HCT116 (cell line): Measurements from ENCODE around the gene FARSA.

Experiments
- EZH2 ChIP-seq: fragments of 200-600 bp; sonication (generic); IDR thresholded peaks from 2 replicates; pipeline ENCODE4 v1.6.1; 2017; ENCODE audit warnings: antibody characterized with exemption, mixed run types
- EZH2phosphoT487 ChIP-seq: fragments of 200-600 bp; IDR thresholded peaks from 2 replicates; pipeline ENCODE4 v1.6.1; 2018; ENCODE audit warnings: antibody characterized with exemption, borderline replicate concordance
- POLR2A ChIP-seq: IDR thresholded peaks from 2 replicates; pipeline ENCODE4 v1.7.0; 2011; ENCODE audit warnings: borderline replicate concordance; ENCODE audit not compliant: insufficient read depth, insufficient read length; ENCODE audit errors: extremely low read depth
- POLR2AphosphoS5 ChIP-seq: IDR thresholded peaks from 2 replicates; pipeline ENCODE4 v1.6.1; 2011; ENCODE audit warnings: mild to moderate bottlenecking, low read depth, low read length, moderate library complexity
- RAD21 ChIP-seq: IDR thresholded peaks from 2 replicates; pipeline ENCODE4 v1.6.1; 2012; ENCODE audit warnings: low read depth, mild to moderate bottlenecking
- SIN3A ChIP-seq: IDR thresholded peaks from 2 replicates; pipeline ENCODE4 v1.6.1; 2012; ENCODE audit warnings: low read depth
- SP1 ChIP-seq: IDR thresholded peaks from 2 replicates; pipeline ENCODE4 v1.6.1; 2012; ENCODE audit warnings: low read depth
- SRF ChIP-seq: IDR thresholded peaks from 2 replicates; pipeline ENCODE4 v1.6.1; 2012; ENCODE audit warnings: low read depth
- YY1 ChIP-seq: IDR thresholded peaks from 2 replicates; pipeline ENCODE4 v1.6.1; 2011; ENCODE audit warnings: low read length, low read depth, moderate library complexity, mild to moderate bottlenecking; ENCODE audit not compliant: insufficient replicate concordance; ENCODE audit errors: extremely low read depth
- ZNF274 ChIP-seq: fragments of 200-500 bp; sonication (Bioruptor generic); IDR thresholded peaks from 2 replicates; pipeline ENCODE4 v1.6.1; 2014; ENCODE audit warnings: mild to moderate bottlenecking, low read depth, low read length, inconsistent platforms
- TF ChIP-seq, protein P1 (sequence below): IDR thresholded peaks from 2 replicates; pipeline ENCODE4 v1.6.1; 2012; ENCODE audit warnings: low read depth
- TF ChIP-seq, protein P2 (sequence below), 3 experiments: fragments of 200-600 bp in 1 of 3; sonication (generic) in 1 of 3; IDR thresholded peaks in 2 of 3; conservative IDR thresholded peaks in 1 of 3; 2 replicates each; pipeline ENCODE4 v1.5.1; 2012 to 2017; ENCODE audit warnings: low read depth in 2 of 3, low read length in 2 of 3, antibody characterized with exemption in 1 of 3, borderline replicate concordance in 1 of 3, control low read depth in 1 of 3, mild to moderate bottlenecking in 1 of 3, mixed read lengths in 1 of 3, mixed run types in 1 of 3, moderate library complexity in 1 of 3; ENCODE audit not compliant: insufficient read depth in 1 of 3
- TF ChIP-seq, protein P3 (sequence below): IDR thresholded peaks from 2 replicates; pipeline ENCODE4 v1.6.1; 2012

DNA sequence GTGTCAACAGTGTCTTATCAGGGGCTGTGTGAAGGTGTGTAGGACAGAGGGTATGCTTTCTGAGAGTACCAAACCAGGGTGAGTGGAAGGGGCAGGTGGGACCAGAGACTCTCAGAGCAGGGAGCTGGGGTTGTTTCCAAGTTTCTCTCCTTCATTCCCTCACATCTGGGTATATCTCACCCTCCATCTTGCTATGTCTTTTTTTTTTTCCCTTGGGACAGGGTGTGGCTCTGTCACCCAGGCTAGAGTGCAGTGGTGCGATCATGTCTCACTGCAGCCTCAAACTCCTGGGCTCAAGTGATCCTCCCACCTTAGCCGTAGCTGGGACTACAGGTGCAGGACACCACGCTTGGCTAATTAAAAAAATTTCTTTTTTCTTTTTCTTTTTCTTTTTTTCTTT, 46.5 kb upstream of the FARSA start:
- TF ChIP-seq YY1 (no peak), EZH2 (no peak), RAD21 (no peak), SRF (no peak), ZNF274 (no peak), POLR2AphosphoS5 (no peak), POLR2A (no peak), SP1 (no peak), EZH2phosphoT487 (no peak), SIN3A (no peak)
- TF ChIP-seq, protein P1, sequence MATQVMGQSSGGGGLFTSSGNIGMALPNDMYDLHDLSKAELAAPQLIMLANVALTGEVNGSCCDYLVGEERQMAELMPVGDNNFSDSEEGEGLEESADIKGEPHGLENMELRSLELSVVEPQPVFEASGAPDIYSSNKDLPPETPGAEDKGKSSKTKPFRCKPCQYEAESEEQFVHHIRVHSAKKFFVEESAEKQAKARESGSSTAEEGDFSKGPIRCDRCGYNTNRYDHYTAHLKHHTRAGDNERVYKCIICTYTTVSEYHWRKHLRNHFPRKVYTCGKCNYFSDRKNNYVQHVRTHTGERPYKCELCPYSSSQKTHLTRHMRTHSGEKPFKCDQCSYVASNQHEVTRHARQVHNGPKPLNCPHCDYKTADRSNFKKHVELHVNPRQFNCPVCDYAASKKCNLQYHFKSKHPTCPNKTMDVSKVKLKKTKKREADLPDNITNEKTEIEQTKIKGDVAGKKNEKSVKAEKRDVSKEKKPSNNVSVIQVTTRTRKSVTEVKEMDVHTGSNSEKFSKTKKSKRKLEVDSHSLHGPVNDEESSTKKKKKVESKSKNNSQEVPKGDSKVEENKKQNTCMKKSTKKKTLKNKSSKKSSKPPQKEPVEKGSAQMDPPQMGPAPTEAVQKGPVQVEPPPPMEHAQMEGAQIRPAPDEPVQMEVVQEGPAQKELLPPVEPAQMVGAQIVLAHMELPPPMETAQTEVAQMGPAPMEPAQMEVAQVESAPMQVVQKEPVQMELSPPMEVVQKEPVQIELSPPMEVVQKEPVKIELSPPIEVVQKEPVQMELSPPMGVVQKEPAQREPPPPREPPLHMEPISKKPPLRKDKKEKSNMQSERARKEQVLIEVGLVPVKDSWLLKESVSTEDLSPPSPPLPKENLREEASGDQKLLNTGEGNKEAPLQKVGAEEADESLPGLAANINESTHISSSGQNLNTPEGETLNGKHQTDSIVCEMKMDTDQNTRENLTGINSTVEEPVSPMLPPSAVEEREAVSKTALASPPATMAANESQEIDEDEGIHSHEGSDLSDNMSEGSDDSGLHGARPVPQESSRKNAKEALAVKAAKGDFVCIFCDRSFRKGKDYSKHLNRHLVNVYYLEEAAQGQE = no peak
- TF ChIP-seq, protein P2, sequence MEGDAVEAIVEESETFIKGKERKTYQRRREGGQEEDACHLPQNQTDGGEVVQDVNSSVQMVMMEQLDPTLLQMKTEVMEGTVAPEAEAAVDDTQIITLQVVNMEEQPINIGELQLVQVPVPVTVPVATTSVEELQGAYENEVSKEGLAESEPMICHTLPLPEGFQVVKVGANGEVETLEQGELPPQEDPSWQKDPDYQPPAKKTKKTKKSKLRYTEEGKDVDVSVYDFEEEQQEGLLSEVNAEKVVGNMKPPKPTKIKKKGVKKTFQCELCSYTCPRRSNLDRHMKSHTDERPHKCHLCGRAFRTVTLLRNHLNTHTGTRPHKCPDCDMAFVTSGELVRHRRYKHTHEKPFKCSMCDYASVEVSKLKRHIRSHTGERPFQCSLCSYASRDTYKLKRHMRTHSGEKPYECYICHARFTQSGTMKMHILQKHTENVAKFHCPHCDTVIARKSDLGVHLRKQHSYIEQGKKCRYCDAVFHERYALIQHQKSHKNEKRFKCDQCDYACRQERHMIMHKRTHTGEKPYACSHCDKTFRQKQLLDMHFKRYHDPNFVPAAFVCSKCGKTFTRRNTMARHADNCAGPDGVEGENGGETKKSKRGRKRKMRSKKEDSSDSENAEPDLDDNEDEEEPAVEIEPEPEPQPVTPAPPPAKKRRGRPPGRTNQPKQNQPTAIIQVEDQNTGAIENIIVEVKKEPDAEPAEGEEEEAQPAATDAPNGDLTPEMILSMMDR (IDR thresholded peaks at IDR 0.05 in 2 of 3, conservative IDR thresholded peaks at IDR 0.05 in 1 of 3; ENCODE audit: borderline replicate concordance in 1 of 3, insufficient read depth in 1 of 3, low read depth in 2 of 3, low read length in 2 of 3) = no peak
- TF ChIP-seq, protein P3, sequence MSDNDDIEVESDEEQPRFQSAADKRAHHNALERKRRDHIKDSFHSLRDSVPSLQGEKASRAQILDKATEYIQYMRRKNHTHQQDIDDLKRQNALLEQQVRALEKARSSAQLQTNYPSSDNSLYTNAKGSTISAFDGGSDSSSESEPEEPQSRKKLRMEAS = no peak
